ENCODE results near the gene MTERF4.

- TF ChIP-seq CTCF (IDR thresholded peaks at IDR 0.05) (no peak), ZNF302 (CRISPR knock-in tag; IDR thresholded peaks at IDR 0.05) (no peak), POLR2A (IDR thresholded peaks at IDR 0.05; ENCODE audit: low read length) (no peak), PBX3 (IDR thresholded peaks at IDR 0.05) (no peak), CHD4 (IDR thresholded peaks at IDR 0.05; ENCODE audit: borderline replicate concordance) (no peak), MYC (IDR thresholded peaks at IDR 0.05; ENCODE audit: borderline replicate concordance, low read length) (no peak), RFX5 (IDR thresholded peaks at IDR 0.05) (no peak), ZFP36 (IDR thresholded peaks at IDR 0.05; ENCODE audit: borderline replicate concordance, partially characterized antibody) (no peak), ELK1 (IDR thresholded peaks at IDR 0.05; ENCODE audit: low read depth, low read length) (no peak), MAZ (IDR thresholded peaks at IDR 0.05; ENCODE audit: borderline replicate concordance, low read depth, low read length) (no peak), EP300 (IDR thresholded peaks at IDR 0.05) (no peak), REST (IDR thresholded peaks at IDR 0.05) (no peak)
These were observed 30.4 kb downstream of the MTERF4 start for GRCh38 chr2:241071677-241072111.
